Astrocyte of the cerebellum (primary cell): ENCODE results near the gene SEMA4G.

Experiments used
- DNase-seq: peaks from one replicate; pipeline ENCODE4 v3.0.0-alpha.2; 2011; ENCODE audit warnings: low read depth
- H3K4me3 ChIP-seq: 2 replicates; pipeline ENCODE4 v1.5.1; 2011; ENCODE audit warnings: mild to moderate bottlenecking, low read depth, low read length, moderate library complexity
- CTCF ChIP-seq: IDR thresholded peaks from 2 replicates; pipeline ENCODE4 v1.5.1; 2012; ENCODE audit warnings: low read length, low read depth, moderate library complexity, mild to moderate bottlenecking; ENCODE audit errors: missing control alignments
- in situ Hi-C: cut with HindIII; loops from 2 replicates; pipeline ENCODE4 v1.10.0; 2017; ENCODE audit warnings: low sequenced_read_pairs

The SEMA4G gene

GRCh38 chr10:100962351-100963080, 6.8 kb upstream of the SEMA4G start:
- no peak for DNase-seq
- H3K4me3 ChIP-seq: no peak overlapping the region
- in situ Hi-C loops: no loop called here
- no peak for TF ChIP-seq CTCF

- TF ChIP-seq CTCF: no peak
- no peak overlapping the region for H3K4me3 ChIP-seq
- no peak for DNase-seq
- in situ Hi-C loops: no loop called here
These were observed 5.5 kb upstream of the SEMA4G start for GRCh38 chr10:100963826-100964225.

GRCh38 chr10:100965820-100966219, 3.5 kb upstream of the SEMA4G start:
- no peak for TF ChIP-seq CTCF

GRCh38 chr10:100966887-100967286, 2.4 kb upstream of the SEMA4G start:
- TF ChIP-seq CTCF: no peak
- H3K4me3 ChIP-seq: no peak overlapping the region
- in situ Hi-C loops: no loop called here
- DNase-seq: no peak

More at GRCh38 chr10:100965820-100966219, 3.5 kb upstream of the SEMA4G start:
- in situ Hi-C loops: no loop called here
- DNase-seq: no peak
- no peak overlapping the region for H3K4me3 ChIP-seq

GRCh38 chr10:100967332-100967731, 2.0 kb upstream of the SEMA4G start:
- DNase-seq: no peak
- no peak overlapping the region for H3K4me3 ChIP-seq
- in situ Hi-C loops: no loop called here
- TF ChIP-seq CTCF: no peak

GRCh38 chr10:100968062-100968736, 1.1 kb upstream of the SEMA4G start:
- in situ Hi-C loops: no loop called here
- no peak overlapping the region for H3K4me3 ChIP-seq
- DNase-seq: no peak
- TF ChIP-seq CTCF: no peak
